Liver (tissue), 3 donors: Measurements from ENCODE around the gene PNKD.
A peak's percentile ranks its signal among the peaks of the same experiment; 100 is the strongest.

ENCODE experiments used
- ATF3 ChIP-seq: IDR thresholded peaks from 2 replicates; pipeline ENCODE4 v1.6.1; 2016; ENCODE audit warnings: antibody characterized with exemption
- CTCF ChIP-seq: fragments of 150-350 bp; IDR thresholded peaks from 2 replicates; pipeline ENCODE4 v1.5.1; 2017; ENCODE audit warnings: improper control_type of control experiment, low read depth, low read length; ENCODE audit not compliant: missing input control
- EGR1 ChIP-seq, 2 donors: IDR thresholded peaks; 2 replicates each; pipeline ENCODE4 v1.6.1; 2016 to 2018; ENCODE audit warnings: antibody characterized with exemption in 2 of 2, low read depth in 2 of 2
- FOXA1 ChIP-seq: IDR thresholded peaks from 2 replicates; pipeline ENCODE4 v1.6.1; 2016; ENCODE audit warnings: antibody characterized with exemption
- FOXA2 ChIP-seq: IDR thresholded peaks from 2 replicates; pipeline ENCODE4 v1.6.1; 2016; ENCODE audit warnings: antibody characterized with exemption
- HNF4A ChIP-seq, 2 donors: conservative IDR thresholded peaks; 2 replicates each; pipeline ENCODE4 v1.6.1; 2016; ENCODE audit warnings: antibody characterized with exemption in 2 of 2, mild to moderate bottlenecking in 2 of 2
- JUND ChIP-seq, 2 donors: IDR thresholded peaks; 2 replicates each; pipeline ENCODE4 v1.6.1; 2016; ENCODE audit warnings: antibody characterized with exemption in 2 of 2
- MAX ChIP-seq: IDR thresholded peaks from 2 replicates; pipeline ENCODE4 v1.6.1; 2016; ENCODE audit warnings: antibody characterized with exemption
- NR2F2 ChIP-seq: IDR thresholded peaks from 2 replicates; pipeline ENCODE4 v1.6.1; 2016; ENCODE audit warnings: antibody characterized with exemption
- RAD21 ChIP-seq, 2 donors: IDR thresholded peaks; 2 replicates each; pipeline ENCODE4 v1.6.1; 2016; ENCODE audit warnings: antibody characterized with exemption in 2 of 2, mild to moderate bottlenecking in 2 of 2
- REST ChIP-seq: IDR thresholded peaks from 2 replicates; pipeline ENCODE4 v1.6.1; 2016; ENCODE audit warnings: antibody characterized with exemption, mild to moderate bottlenecking
- SP1 ChIP-seq: IDR thresholded peaks from 2 replicates; pipeline ENCODE4 v1.6.1; 2018; ENCODE audit warnings: antibody characterized with exemption, mild to moderate bottlenecking
- TAF1 ChIP-seq: conservative IDR thresholded peaks from 2 replicates; pipeline ENCODE4 v1.6.1; 2016; ENCODE audit warnings: antibody characterized with exemption, mild to moderate bottlenecking
- ZBTB33 ChIP-seq: IDR thresholded peaks from 2 replicates; pipeline ENCODE4 v1.6.1; 2016; ENCODE audit warnings: antibody characterized with exemption
- donor health status: healthy.
- donor health status: healthy.

GRCh38 chr2:218260742-218261422 lies 9.4 kb upstream of the PNKD start, which contains the start of gene GPBAR1:
- no peak for TF ChIP-seq TAF1
- no peak for TF ChIP-seq MAX
- TF ChIP-seq CTCF = no peak
- TF ChIP-seq SP1 = no peak
- TF ChIP-seq ZBTB33 = no peak
- TF ChIP-seq JUND (IDR thresholded peaks at IDR 0.05) = no peak
- no peak for TF ChIP-seq ATF3
- no peak for TF ChIP-seq NR2F2
- TF ChIP-seq FOXA1 = no peak
- TF ChIP-seq RAD21 (IDR thresholded peaks at IDR 0.05) = peak in 1 of 2 donors; percentile 27
- TF ChIP-seq REST = no peak
- no peak for TF ChIP-seq EGR1 (IDR thresholded peaks at IDR 0.05; ENCODE audit: low read depth in 2 of 2)
- TF ChIP-seq HNF4A (conservative IDR thresholded peaks at IDR 0.05) = peak in 1 of 2 donors; percentile 23
- TF ChIP-seq FOXA2 = no peak
